SK-N-SH (cell line): ENCODE data around the gene LLGL1.

Experiments
- CHD2 ChIP-seq: fragments of 150-350 bp; IDR thresholded peaks from 2 replicates; pipeline ENCODE4 v1.6.1; 2018; ENCODE audit warnings: low read length; ENCODE audit not compliant: partially characterized antibody
- CTCF ChIP-seq: fragments of 200-600 bp; sonication (generic); IDR thresholded peaks from 2 replicates; pipeline ENCODE4 v1.6.1; 2017; ENCODE audit warnings: antibody characterized with exemption, mild to moderate bottlenecking, moderate library complexity
- MAX ChIP-seq: IDR thresholded peaks from 2 replicates; pipeline ENCODE4 v1.4.0; 2012; ENCODE audit warnings: low read depth
- RAD21 ChIP-seq: IDR thresholded peaks from 2 replicates; pipeline ENCODE4 v1.6.1; 2012; ENCODE audit warnings: mild to moderate bottlenecking, low read length
- RCOR1 ChIP-seq: fragments of 150-350 bp; IDR thresholded peaks from 2 replicates; pipeline ENCODE4 v1.6.1; 2017; ENCODE audit warnings: antibody characterized with exemption, low read length
- REST ChIP-seq: IDR thresholded peaks from 2 replicates; pipeline ENCODE4 v1.6.1; 2012; ENCODE audit warnings: mild to moderate bottlenecking, low read depth, low read length, moderate library complexity
- RFX5 ChIP-seq: IDR thresholded peaks from 2 replicates; pipeline ENCODE4 v1.6.1; 2012; ENCODE audit warnings: mild to moderate bottlenecking, improper control_type of control experiment, low read length
- SIN3A ChIP-seq: IDR thresholded peaks from 2 replicates; pipeline ENCODE4 v1.6.1; 2012; ENCODE audit warnings: low read depth, mild to moderate bottlenecking, low read length, moderate library complexity, borderline replicate concordance
- TEAD4 ChIP-seq: IDR thresholded peaks from 2 replicates; pipeline ENCODE4 v1.4.0; 2012; ENCODE audit warnings: mild to moderate bottlenecking, borderline replicate concordance; ENCODE audit not compliant: insufficient read depth
- USF2 ChIP-seq: fragments of 150-350 bp; IDR thresholded peaks from 2 replicates; pipeline ENCODE4 v1.6.1; 2017; ENCODE audit warnings: antibody characterized with exemption, low read length, low read depth, borderline replicate concordance

GRCh38 chr17:18277076-18277475, 51.6 kb downstream of the LLGL1 start:
- TF ChIP-seq RAD21 (no peak), RFX5 (no peak), SIN3A (no peak), USF2 (no peak), CTCF (no peak), MAX (no peak), REST (no peak), TEAD4 (no peak), RCOR1 (no peak), CHD2 (no peak)
